Epithelial cell of proximal tubule (primary cell): ENCODE data around the gene CRIM1. TPM values are rescaled to one million over a fixed set of nuclear protein-coding genes. Genes with fewer than 3 reads are reported as not detected.

Source experiments
- DNase-seq: peaks from one replicate; pipeline ENCODE4 v3.0.0-alpha.2; 2011; ENCODE audit warnings: low read depth
- H3K4me3 ChIP-seq: 2 replicates; pipeline ENCODE4 v1.5.1; 2011; ENCODE audit warnings: low read depth, mild to moderate bottlenecking, low read length
- total RNA-seq: library from RNA; depleted of rRNA; stranded (reverse); fragments of >200 nt; gene quantifications from 2 replicates; pipeline ENCODE4 v1.2.3, GENCODE V29; 2015
- TF ChIP-seq, protein P1 (sequence below): conservative IDR thresholded peaks from 2 replicates; pipeline ENCODE4 v1.5.1; 2012; ENCODE audit warnings: low read depth, mild to moderate bottlenecking, low read length

CRIM1 gene
- total RNA-seq, 1 donor from 2014 or later, result 143 TPM

DNA sequence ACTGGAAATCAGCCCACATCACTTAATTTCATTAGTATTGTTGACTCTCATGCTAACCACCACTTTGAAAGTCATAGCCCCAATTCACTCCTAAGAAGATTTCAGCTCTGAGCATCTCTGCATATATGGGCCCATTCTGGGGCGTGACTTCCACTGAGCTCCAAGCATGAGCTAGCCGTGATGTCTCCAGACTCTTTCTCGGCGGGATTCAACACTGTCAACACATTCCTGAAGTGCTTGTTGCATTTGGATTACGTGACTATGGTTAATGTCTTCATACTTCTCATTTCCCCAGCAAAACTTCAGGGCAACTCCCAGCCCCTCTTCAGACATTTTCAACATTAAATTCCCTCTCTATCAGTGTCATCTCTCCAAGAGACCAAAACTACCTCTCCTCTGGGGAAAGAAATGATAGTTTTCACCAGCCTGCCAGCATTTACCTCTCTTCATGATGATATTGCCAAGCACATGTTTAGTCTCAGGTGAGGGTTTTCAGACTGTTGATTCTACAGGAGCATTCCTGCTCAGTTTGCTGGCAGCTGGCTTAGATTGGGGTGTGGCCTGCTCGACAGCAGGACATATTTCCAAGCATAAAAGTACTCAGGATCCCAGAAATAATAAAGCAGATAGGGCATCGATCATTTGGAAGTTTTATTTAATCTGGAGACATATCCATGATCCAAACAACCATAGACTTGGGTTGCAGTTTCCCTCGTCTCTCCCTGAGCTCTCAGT lies 160.7 kb downstream of the CRIM1 start:
- no peak overlapping the region for H3K4me3 ChIP-seq
- no peak for DNase-seq
- TF ChIP-seq, protein P1, sequence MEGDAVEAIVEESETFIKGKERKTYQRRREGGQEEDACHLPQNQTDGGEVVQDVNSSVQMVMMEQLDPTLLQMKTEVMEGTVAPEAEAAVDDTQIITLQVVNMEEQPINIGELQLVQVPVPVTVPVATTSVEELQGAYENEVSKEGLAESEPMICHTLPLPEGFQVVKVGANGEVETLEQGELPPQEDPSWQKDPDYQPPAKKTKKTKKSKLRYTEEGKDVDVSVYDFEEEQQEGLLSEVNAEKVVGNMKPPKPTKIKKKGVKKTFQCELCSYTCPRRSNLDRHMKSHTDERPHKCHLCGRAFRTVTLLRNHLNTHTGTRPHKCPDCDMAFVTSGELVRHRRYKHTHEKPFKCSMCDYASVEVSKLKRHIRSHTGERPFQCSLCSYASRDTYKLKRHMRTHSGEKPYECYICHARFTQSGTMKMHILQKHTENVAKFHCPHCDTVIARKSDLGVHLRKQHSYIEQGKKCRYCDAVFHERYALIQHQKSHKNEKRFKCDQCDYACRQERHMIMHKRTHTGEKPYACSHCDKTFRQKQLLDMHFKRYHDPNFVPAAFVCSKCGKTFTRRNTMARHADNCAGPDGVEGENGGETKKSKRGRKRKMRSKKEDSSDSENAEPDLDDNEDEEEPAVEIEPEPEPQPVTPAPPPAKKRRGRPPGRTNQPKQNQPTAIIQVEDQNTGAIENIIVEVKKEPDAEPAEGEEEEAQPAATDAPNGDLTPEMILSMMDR, result no peak

DNA sequence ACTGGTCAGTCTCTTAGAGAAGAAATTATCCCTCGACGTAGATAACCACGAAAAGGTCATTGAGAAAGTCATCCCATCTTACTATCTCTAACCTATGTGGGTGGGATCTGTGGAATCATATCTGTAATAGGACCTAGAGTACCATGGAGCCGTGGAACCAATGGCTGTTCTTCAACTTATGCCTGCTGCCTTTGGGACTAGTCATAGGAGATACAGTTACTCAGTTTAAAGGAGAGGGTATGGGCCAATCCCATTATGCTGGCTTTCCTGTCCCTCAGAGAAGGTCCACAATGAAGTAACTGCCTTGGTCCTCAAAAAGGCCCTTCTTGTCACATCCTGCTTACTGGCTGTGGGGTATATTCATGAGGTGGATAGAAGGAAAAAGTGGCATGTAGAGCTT lies 164.9 kb downstream of the CRIM1 start:
- TF ChIP-seq, protein P1, result no peak
- H3K4me3 ChIP-seq, result no peak overlapping the region
- DNase-seq, result no peak

DNA sequence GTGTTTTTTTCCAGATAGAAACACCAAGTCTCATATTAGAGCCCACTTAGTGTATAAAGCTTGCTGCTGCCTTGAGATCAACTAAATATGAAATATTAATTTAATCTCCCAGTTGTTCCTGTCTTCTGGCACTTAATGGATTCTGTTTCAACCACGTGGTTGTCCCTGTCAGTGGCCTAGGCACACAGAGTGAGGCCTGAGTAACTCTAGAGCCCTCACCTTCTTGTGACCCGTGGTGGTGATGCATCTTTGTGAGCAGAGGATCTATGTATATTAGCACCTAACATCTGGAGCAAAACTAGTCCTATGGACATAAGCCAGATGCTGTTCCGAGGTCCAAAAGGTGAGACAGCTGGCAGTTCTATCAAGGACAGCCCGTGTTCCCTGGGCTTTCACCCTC lies 167.6 kb downstream of the CRIM1 start:
- H3K4me3 ChIP-seq, result no peak overlapping the region
- DNase-seq, result no peak
- TF ChIP-seq, protein P1, result no peak

DNA sequence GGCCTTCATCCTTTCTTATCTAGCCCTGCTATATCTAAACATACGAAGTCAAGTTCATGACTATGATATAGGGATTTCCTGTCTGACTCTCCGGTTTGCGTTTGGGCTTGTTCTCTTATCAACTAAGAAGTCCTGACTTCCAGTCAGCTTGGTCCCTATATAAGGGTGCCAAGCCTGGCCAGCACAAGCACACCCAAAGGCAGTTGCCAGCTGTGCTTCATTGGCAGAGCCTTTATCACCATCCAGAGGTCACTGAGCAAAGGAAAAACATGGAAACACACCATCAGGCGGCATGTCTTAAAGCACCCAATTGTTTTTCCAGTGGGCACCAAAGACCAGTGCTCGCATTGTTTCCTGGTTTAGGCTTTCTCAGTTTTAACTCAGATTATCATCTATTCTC lies 169.7 kb downstream of the CRIM1 start:
- DNase-seq, result no peak
- H3K4me3 ChIP-seq, result no peak overlapping the region
- TF ChIP-seq, protein P1, result no peak

DNA sequence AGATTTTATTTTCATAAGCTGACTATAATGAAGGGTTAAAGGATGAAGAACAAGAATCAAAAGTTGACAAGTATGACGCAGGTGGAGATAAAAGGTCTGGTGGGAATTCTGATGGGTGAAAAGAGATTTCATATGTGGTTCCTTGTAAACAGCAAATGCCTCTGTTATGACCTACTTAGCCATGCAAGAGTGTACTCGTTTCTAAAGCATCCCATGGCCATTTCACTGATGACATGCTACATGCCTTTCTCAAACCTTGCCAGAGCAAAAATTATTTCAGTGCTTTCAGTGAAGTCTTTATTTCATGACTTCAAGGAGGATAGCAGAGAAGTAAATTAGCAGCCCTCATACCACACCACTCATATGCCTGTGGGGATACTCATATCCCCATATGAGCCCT lies 170.6 kb downstream of the CRIM1 start:
- no peak overlapping the region for H3K4me3 ChIP-seq
- DNase-seq, result no peak
- TF ChIP-seq, protein P1, result no peak

DNA sequence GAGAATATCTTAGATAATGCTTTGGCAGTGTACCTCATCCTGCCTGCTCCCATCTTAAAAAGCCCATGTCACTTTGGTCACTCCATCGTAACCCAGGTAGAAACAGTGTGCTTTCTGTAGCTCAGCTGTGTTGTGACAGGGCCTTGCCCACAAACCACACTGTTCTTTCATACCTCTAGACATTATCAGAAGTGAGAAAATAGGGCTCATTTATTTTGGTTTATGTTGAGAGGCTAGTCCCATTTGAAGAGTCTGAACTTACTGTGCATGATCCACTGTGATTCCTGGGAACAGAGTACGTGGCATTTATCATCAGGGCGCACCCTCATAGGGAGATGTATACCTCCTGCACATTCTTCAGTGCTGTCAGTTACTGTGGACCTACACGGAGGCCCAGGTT lies 172.7 kb downstream of the CRIM1 start:
- DNase-seq, result no peak
- H3K4me3 ChIP-seq, result no peak overlapping the region
- TF ChIP-seq, protein P1, result no peak

DNA sequence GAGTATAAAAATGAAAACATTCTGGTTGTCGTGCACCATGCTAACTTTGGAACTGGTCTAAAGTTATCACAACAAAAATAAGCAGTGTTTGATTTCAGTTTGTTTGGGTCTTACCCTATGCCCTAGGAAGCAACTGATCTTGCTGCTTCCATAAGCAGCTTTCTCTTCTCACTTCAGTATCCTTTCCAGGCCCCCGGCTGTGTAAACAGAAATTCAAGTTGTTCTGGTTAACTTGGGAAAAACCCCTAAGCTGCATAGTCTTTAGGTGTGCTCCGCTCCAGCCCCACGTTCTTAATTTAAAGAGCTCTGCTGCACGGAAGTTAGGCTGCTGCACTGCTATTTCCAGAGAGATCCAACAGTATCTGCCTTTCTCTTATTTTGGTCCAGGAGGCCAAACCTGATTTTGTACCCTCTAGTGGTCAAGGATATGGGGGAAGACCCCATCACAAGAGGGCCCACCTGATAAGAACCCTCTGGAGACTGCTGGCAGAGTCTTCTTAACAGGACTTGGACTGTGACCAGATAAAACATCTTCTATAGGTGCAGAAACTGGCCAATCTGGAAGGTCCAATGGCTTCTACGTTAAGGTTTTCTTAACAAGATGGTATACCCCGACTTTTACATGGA lies 173.3 kb downstream of the CRIM1 start:
- no peak overlapping the region for H3K4me3 ChIP-seq
- no peak for DNase-seq
- TF ChIP-seq, protein P1, result peak; percentile 13
